Stomach (tissue), 4 donors: ENCODE data around the gene TMEM179.

ENCODE experiments used
- POLR2A ChIP-seq, 4 donors: fragments of 450-650 bp; IDR thresholded peaks; one replicate each; pipeline ENCODE4 v1.6.1; 2016; ENCODE audit warnings: antibody characterized with exemption in 4 of 4, control low read depth in 2 of 4, mild to moderate bottlenecking in 1 of 4, moderate library complexity in 1 of 4
- TF ChIP-seq, protein P1 (sequence below), 7 experiments: fragments of 450-650 bp in 4 of 7; fragments of 200-600 bp in 3 of 7; sonication (generic) in 3 of 7; IDR thresholded peaks; one replicate each; pipeline ENCODE4 v1.5.1; 2016 to 2019; ENCODE audit warnings: antibody characterized with exemption in 7 of 7, control low read depth in 2 of 7, mild to moderate bottlenecking in 1 of 7

GRCh38 chr14:104592785-104593184, 11.8 kb downstream of the TMEM179 start:
- TF ChIP-seq, protein P1, sequence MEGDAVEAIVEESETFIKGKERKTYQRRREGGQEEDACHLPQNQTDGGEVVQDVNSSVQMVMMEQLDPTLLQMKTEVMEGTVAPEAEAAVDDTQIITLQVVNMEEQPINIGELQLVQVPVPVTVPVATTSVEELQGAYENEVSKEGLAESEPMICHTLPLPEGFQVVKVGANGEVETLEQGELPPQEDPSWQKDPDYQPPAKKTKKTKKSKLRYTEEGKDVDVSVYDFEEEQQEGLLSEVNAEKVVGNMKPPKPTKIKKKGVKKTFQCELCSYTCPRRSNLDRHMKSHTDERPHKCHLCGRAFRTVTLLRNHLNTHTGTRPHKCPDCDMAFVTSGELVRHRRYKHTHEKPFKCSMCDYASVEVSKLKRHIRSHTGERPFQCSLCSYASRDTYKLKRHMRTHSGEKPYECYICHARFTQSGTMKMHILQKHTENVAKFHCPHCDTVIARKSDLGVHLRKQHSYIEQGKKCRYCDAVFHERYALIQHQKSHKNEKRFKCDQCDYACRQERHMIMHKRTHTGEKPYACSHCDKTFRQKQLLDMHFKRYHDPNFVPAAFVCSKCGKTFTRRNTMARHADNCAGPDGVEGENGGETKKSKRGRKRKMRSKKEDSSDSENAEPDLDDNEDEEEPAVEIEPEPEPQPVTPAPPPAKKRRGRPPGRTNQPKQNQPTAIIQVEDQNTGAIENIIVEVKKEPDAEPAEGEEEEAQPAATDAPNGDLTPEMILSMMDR (IDR thresholded peaks at IDR 0.05) = no peak
- TF ChIP-seq POLR2A (IDR thresholded peaks at IDR 0.05) = no peak
